IMR-90 (cell line): ENCODE results near the gene GNL3.

Experiments
- CEBPB ChIP-seq: IDR thresholded peaks from 2 replicates; pipeline ENCODE4 v1.6.1; 2012; ENCODE audit warnings: low read depth, low read length, improper control_type of control experiment
- CHD1 ChIP-seq: IDR thresholded peaks from 2 replicates; pipeline ENCODE4 v1.6.1; 2012; ENCODE audit warnings: low read depth, low read length, improper control_type of control experiment
- CTCF ChIP-seq: conservative IDR thresholded peaks from 2 replicates; pipeline ENCODE4 v1.5.1; 2012; ENCODE audit warnings: mild to moderate bottlenecking, low read depth, low read length, improper control_type of control experiment
- ELK1 ChIP-seq: fragments of 150-350 bp; IDR thresholded peaks from 2 replicates; pipeline ENCODE4 v1.6.1; 2016; ENCODE audit warnings: low read depth, mild to moderate bottlenecking, low read length, moderate library complexity, borderline replicate concordance
- FOS ChIP-seq: fragments of 150-350 bp; IDR thresholded peaks from 2 replicates; pipeline ENCODE4 v1.6.1; 2016; ENCODE audit warnings: low read depth, low read length
- MAFK ChIP-seq: IDR thresholded peaks from 2 replicates; pipeline ENCODE4 v1.6.1; 2012; ENCODE audit warnings: low read depth, low read length, improper control_type of control experiment
- MXI1 ChIP-seq: IDR thresholded peaks from 2 replicates; pipeline ENCODE4 v1.6.1; 2012; ENCODE audit warnings: low read depth, mild to moderate bottlenecking, low read length, moderate library complexity, borderline replicate concordance
- POLR2A ChIP-seq: IDR thresholded peaks from 2 replicates; pipeline ENCODE4 v1.6.1; 2012; ENCODE audit warnings: mild to moderate bottlenecking, low read depth, low read length
- RAD21 ChIP-seq: IDR thresholded peaks from 2 replicates; pipeline ENCODE4 v1.6.1; 2012; ENCODE audit warnings: low read length, improper control_type of control experiment
- RCOR1 ChIP-seq: IDR thresholded peaks from 2 replicates; pipeline ENCODE4 v1.6.1; 2012; ENCODE audit warnings: mild to moderate bottlenecking, low read length, improper control_type of control experiment; ENCODE audit not compliant: insufficient replicate concordance
- RFX5 ChIP-seq: IDR thresholded peaks from 2 replicates; pipeline ENCODE4 v1.8.0; 2012; ENCODE audit warnings: low read depth, mild to moderate bottlenecking, low read length, moderate library complexity
- SMC3 ChIP-seq: fragments of 150-350 bp; IDR thresholded peaks from 2 replicates; pipeline ENCODE4 v1.6.1; 2016; ENCODE audit warnings: low read depth, mild to moderate bottlenecking, antibody characterized with exemption, low read length, moderate library complexity
- TF ChIP-seq, protein P1 (sequence below): fragments of 150-350 bp; IDR thresholded peaks from 2 replicates; pipeline ENCODE4 v1.6.1; 2017; ENCODE audit warnings: mild to moderate bottlenecking, antibody characterized with exemption, low read length, low read depth

GRCh38 chr3:52694528-52695189 is 8.8 kb downstream of the GNL3 start:
- no peak for TF ChIP-seq CHD1
- no peak for TF ChIP-seq CTCF
- TF ChIP-seq POLR2A, result no peak
- TF ChIP-seq, protein P1, sequence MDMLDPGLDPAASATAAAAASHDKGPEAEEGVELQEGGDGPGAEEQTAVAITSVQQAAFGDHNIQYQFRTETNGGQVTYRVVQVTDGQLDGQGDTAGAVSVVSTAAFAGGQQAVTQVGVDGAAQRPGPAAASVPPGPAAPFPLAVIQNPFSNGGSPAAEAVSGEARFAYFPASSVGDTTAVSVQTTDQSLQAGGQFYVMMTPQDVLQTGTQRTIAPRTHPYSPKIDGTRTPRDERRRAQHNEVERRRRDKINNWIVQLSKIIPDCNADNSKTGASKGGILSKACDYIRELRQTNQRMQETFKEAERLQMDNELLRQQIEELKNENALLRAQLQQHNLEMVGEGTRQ, result no peak
- no peak for TF ChIP-seq CEBPB
- no peak for TF ChIP-seq SMC3
- TF ChIP-seq MAFK, result no peak
- no peak for TF ChIP-seq RAD21
- TF ChIP-seq RCOR1, result no peak
- no peak for TF ChIP-seq RFX5
- TF ChIP-seq MXI1, result no peak
- no peak for TF ChIP-seq ELK1
- no peak for TF ChIP-seq FOS
